ENCODE results near the gene PHRF1. TPM values are rescaled to one million over a fixed set of nuclear protein-coding genes. Genes with fewer than 3 reads are reported as not detected.

Gene PHRF1
- total RNA-seq, 2 donors from 2014 or later = 31.3 to 39.6 TPM

GRCh38 chr11:589798-590197 lies 13.5 kb downstream of the PHRF1 start:
- no peak overlapping the region for H3K27ac ChIP-seq
- no peaks in the 10 kb centered on the region for H3K4me1 ChIP-seq (ENCODE audit: control insufficient read depth in 1 of 2, low read depth in 2 of 2)
- H3K27me3 ChIP-seq (replicated peaks; ENCODE audit: insufficient read depth) = no peaks in the 10 kb centered on the region
- no peak overlapping the region for H3K4me3 ChIP-seq
- DNase-seq (ENCODE audit: low spot score) = no peak
- no peak for TF ChIP-seq CTCF (IDR thresholded peaks at IDR 0.05)
- no peak for ATAC-seq (ENCODE audit: insufficient number of reproducible peaks, low FRiP score, low read depth)
- peaks cover 80% of the 10 kb centered on the region for H3K36me3 ChIP-seq
- H3K9me3 ChIP-seq = no peaks in the 10 kb centered on the region

GRCh38 chr11:590997-591396 lies 14.7 kb downstream of the PHRF1 start:
- Histone ChIP-seq H3K27me3 (replicated peaks; ENCODE audit: insufficient read depth) (no peaks in the 10 kb centered on the region), H3K27ac (no peak overlapping the region), H3K9me3 (no peaks in the 10 kb centered on the region), H3K4me1 (ENCODE audit: control insufficient read depth in 1 of 2, low read depth in 2 of 2) (no peaks in the 10 kb centered on the region), H3K4me3 (no peak overlapping the region), H3K36me3 (peaks cover 82% of the 10 kb centered on the region)
- ATAC-seq (ENCODE audit: insufficient number of reproducible peaks, low FRiP score, low read depth) (no peak), DNase-seq (ENCODE audit: low spot score) (no peak)
- no peak for TF ChIP-seq CTCF (IDR thresholded peaks at IDR 0.05)

- Histone ChIP-seq H3K4me1 (ENCODE audit: control insufficient read depth in 1 of 2, low read depth in 2 of 2) (no peaks in the 10 kb centered on the region), H3K27ac (no peak overlapping the region), H3K36me3 (peaks cover 81% of the 10 kb centered on the region), H3K4me3 (no peak overlapping the region), H3K27me3 (replicated peaks; ENCODE audit: insufficient read depth) (no peaks in the 10 kb centered on the region), H3K9me3 (no peaks in the 10 kb centered on the region)
- TF ChIP-seq CTCF (IDR thresholded peaks at IDR 0.05) = no peak
- ATAC-seq (ENCODE audit: insufficient number of reproducible peaks, low FRiP score, low read depth) = no peak
- DNase-seq (ENCODE audit: low spot score) = no peak
Measured at GRCh38 chr11:592501-592900, 16.2 kb downstream of the PHRF1 start.

GRCh38 chr11:592918-593317 lies 16.6 kb downstream of the PHRF1 start:
- ATAC-seq (ENCODE audit: insufficient number of reproducible peaks, low FRiP score, low read depth) (no peak), DNase-seq (ENCODE audit: low spot score) (no peak)
- Histone ChIP-seq H3K27ac (no peak overlapping the region), H3K27me3 (replicated peaks; ENCODE audit: insufficient read depth) (no peaks in the 10 kb centered on the region), H3K9me3 (no peaks in the 10 kb centered on the region), H3K36me3 (peaks cover 79% of the 10 kb centered on the region), H3K4me1 (ENCODE audit: control insufficient read depth in 1 of 2, low read depth in 2 of 2) (no peaks in the 10 kb centered on the region), H3K4me3 (no peak overlapping the region)
- no peak for TF ChIP-seq CTCF (IDR thresholded peaks at IDR 0.05)

GRCh38 chr11:593347-593746 lies 17.1 kb downstream of the PHRF1 start:
- ATAC-seq (ENCODE audit: insufficient number of reproducible peaks, low FRiP score, low read depth) (no peak), DNase-seq (ENCODE audit: low spot score) (no peak)
- H3K27me3 ChIP-seq (replicated peaks; ENCODE audit: insufficient read depth) = no peaks in the 10 kb centered on the region
- no peak for TF ChIP-seq CTCF (IDR thresholded peaks at IDR 0.05)
- no peaks in the 10 kb centered on the region for H3K4me1 ChIP-seq (ENCODE audit: control insufficient read depth in 1 of 2, low read depth in 2 of 2)
- no peak overlapping the region for H3K27ac ChIP-seq
- no peak overlapping the region for H3K4me3 ChIP-seq
- H3K9me3 ChIP-seq = no peaks in the 10 kb centered on the region
- H3K36me3 ChIP-seq = peaks cover 81% of the 10 kb centered on the region
